ENCODE data around the gene PLA2G3. TPM values are rescaled to one million over a fixed set of nuclear protein-coding genes. Genes with fewer than 3 reads are reported as not detected.

PLA2G3 gene
- total RNA-seq, 1 donor from 2014 or later: not detected

DNA sequence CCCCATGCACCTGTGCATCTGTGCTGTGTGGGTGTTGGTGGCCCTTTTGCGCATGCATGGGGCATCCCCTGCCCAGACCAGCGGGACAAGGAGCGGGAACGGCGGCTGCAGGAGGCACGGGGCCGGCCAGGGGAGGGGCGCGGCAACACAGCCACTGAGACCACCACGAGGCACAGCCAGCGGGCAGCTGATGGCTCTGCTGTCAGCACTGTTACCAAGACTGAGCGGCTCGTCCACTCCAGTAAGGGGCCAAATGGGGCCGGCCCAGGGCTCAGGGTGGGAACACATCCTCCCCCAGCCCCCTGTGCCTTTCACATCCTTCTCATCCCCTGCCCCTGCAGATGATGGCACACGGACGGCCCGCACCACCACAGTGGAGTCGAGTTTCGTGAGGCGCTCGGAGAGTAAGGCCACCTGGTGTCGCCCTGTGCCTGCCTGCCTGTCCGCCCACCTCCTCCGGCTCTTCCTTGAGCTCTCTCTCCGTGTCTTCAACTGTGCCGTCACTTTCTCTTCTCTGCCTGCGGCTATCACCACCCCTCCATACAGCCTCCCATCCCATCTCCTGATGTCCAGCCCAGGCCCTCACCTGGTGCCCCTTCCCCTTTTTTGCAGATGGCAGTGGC, 43.5 kb downstream of the PLA2G3 start:
- Histone ChIP-seq H3K27me3 (ENCODE audit: low read depth) (no peaks in the 10 kb centered on the region), H3K9me3 (replicated peaks) (no peaks in the 10 kb centered on the region), H3K4me1 (peaks cover 93% of the 10 kb centered on the region), H3K36me3 (peaks cover 100% of the 10 kb centered on the region), H3K27ac (replicated peaks) (peak overlapping the region; percentile 40), H3K4me3 (no peak overlapping the region)
- DNase-seq: no peak
- TF ChIP-seq, protein P1, sequence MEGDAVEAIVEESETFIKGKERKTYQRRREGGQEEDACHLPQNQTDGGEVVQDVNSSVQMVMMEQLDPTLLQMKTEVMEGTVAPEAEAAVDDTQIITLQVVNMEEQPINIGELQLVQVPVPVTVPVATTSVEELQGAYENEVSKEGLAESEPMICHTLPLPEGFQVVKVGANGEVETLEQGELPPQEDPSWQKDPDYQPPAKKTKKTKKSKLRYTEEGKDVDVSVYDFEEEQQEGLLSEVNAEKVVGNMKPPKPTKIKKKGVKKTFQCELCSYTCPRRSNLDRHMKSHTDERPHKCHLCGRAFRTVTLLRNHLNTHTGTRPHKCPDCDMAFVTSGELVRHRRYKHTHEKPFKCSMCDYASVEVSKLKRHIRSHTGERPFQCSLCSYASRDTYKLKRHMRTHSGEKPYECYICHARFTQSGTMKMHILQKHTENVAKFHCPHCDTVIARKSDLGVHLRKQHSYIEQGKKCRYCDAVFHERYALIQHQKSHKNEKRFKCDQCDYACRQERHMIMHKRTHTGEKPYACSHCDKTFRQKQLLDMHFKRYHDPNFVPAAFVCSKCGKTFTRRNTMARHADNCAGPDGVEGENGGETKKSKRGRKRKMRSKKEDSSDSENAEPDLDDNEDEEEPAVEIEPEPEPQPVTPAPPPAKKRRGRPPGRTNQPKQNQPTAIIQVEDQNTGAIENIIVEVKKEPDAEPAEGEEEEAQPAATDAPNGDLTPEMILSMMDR (IDR thresholded peaks at IDR 0.05; ENCODE audit: borderline replicate concordance): no peak
- intact Hi-C loops (cut with micrococcal nuclease): no loop called here

DNA sequence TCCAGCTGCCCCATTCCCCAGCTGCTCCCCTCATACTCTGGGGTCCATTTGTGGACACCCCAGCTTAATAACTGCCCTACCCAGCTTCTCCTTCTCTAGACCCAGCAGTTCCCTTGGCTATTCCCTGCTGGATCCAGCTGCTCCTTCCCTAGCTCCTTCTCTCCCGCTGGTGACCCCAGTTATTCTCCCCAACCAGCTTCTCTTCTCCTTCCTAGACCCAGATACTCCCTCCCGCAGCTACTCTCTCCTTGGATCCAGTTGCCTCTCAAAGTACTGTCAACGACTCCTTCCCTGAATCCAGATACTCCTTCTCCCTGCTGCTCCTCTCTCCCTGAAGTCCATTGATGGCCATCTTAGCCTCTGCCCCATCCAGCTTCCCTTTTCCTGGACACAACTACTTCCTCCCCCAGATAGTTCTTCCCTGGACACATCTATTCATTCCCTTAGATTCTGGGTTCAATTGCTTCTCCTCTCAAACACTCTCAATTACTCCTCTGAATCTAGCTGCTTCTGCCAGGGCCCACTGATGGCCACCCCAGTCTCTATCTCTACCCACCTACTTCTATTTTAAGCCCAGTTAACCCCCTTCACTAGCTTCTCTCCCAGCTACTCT, 44.6 kb downstream of the PLA2G3 start:
- DNase-seq: no peak
- TF ChIP-seq, protein P1 (IDR thresholded peaks at IDR 0.05; ENCODE audit: borderline replicate concordance): no peak
- H3K27ac ChIP-seq (replicated peaks): peak overlapping the region; percentile 11
- intact Hi-C loops (cut with micrococcal nuclease): no loop called here
- peak overlapping the region; percentile 69 for H3K4me3 ChIP-seq
- peaks cover 100% of the 10 kb centered on the region for H3K36me3 ChIP-seq
- H3K27me3 ChIP-seq (ENCODE audit: low read depth): no peaks in the 10 kb centered on the region
- no peaks in the 10 kb centered on the region for H3K9me3 ChIP-seq (replicated peaks)
- H3K4me1 ChIP-seq: peaks cover 91% of the 10 kb centered on the region

DNA sequence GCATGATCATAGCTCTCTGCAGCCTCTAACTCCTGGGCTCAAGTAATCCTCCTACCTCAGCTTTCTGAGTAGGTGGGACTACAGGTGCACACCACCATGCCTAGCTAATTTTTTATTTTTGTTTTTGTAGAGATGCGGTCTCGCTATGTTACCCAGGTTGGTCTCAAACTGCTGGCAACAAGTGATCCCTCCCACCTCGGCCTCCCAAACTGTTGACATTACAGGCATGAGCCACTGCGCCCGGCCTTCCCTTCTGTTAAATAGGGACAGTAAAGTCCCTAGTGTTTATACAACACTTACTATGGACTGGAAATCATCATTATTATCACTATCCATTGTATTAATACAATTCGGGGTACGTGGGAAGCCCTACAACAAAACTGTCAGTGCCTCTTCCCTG, 45.6 kb downstream of the PLA2G3 start:
- Histone ChIP-seq H3K4me1 (peaks cover 85% of the 10 kb centered on the region), H3K27ac (replicated peaks) (peak overlapping the region; percentile 98), H3K4me3 (peak overlapping the region; percentile 69), H3K36me3 (peaks cover 100% of the 10 kb centered on the region), H3K27me3 (ENCODE audit: low read depth) (no peaks in the 10 kb centered on the region), H3K9me3 (replicated peaks) (no peaks in the 10 kb centered on the region)
- TF ChIP-seq, protein P1 (IDR thresholded peaks at IDR 0.05; ENCODE audit: borderline replicate concordance): no peak
- intact Hi-C loops (cut with micrococcal nuclease): no loop called here
- DNase-seq: no peak

DNA sequence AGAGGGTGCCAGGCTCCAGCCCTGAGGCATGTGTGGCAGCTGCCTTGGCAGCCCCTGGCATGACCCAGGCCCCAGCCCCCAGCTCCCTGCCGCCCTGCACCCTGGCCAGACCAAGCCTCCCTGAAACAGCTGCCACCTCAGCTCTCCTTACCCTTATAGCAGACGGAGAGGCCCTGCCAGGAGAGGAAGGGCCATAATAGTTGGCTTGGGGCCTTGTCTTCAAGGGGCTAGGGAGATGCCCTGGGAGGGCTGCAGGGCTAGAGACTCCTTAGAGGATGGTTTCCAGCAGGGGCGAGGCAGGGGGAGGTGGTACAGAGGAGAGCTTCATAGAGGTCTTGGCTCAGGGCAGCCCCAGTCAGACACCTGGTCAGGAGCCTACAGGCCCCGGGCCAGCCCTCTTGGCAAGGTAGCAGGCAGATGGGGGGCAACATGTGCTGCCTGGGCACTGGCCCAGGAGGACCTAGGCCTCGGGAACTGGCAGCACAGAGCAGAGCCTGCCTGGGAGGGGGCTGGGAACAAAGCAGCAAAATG, 46.2 kb downstream of the PLA2G3 start:
- Histone ChIP-seq H3K27me3 (ENCODE audit: low read depth) (no peaks in the 10 kb centered on the region), H3K27ac (replicated peaks) (peak overlapping the region; percentile 98), H3K4me1 (peaks cover 85% of the 10 kb centered on the region), H3K9me3 (replicated peaks) (no peaks in the 10 kb centered on the region), H3K36me3 (peaks cover 100% of the 10 kb centered on the region), H3K4me3 (peak overlapping the region; percentile 69)
- DNase-seq: peak; percentile 77
- TF ChIP-seq, protein P1 (IDR thresholded peaks at IDR 0.05; ENCODE audit: borderline replicate concordance): no peak
- intact Hi-C loops (cut with micrococcal nuclease): no loop called here

DNA sequence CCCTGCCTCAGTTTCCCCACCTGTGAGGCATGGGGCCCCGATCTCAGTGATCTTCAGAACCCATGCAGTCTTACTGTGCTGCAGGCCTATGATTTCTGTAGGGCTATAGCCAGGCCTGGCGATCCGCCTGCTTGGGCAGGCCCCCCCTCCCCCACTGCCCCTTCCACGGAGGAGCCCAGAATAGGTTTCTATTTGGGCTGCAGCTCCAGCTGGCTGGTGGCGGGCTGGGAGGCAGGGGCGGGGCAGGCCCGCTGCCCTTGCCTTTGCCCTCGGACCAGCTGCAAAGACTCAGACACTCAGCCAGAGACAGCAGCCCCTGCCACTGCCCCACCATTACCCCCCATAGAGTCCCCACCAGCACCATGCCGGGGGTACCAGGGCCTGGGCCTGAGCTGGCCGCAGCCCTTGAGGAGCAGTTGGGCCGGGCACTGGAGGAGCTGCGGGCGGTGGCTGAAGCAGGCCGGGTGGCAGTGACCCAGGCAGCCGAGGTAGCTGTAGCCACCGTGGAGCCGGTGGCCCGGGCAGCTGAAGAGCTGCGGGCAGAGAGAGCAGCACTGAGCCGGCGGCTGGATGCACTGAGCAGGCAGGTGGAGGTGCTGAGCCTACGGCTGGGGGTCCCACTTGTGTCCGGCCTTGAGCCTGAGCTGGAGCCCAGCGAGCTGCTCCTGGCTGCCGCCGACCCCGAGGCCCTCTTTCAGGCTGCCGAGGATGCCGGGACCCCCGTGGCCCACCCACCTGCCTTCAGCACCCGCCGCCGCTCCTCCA, 47.0 kb downstream of the PLA2G3 start:
- peaks cover 100% of the 10 kb centered on the region for H3K36me3 ChIP-seq
- intact Hi-C loops (cut with micrococcal nuclease): no loop called here
- no peaks in the 10 kb centered on the region for H3K9me3 ChIP-seq (replicated peaks)
- peaks cover 85% of the 10 kb centered on the region for H3K4me1 ChIP-seq
- TF ChIP-seq, protein P1 (IDR thresholded peaks at IDR 0.05; ENCODE audit: borderline replicate concordance): no peak
- H3K27me3 ChIP-seq (ENCODE audit: low read depth): no peaks in the 10 kb centered on the region
- peak overlapping the region; percentile 98 for H3K27ac ChIP-seq (replicated peaks)
- peak overlapping the region; percentile 69 for H3K4me3 ChIP-seq
- DNase-seq: peak; percentile 82
